Common myeloid progenitor, CD34-positive (primary cell): ENCODE measurements around the gene GNB5.
A peak's percentile ranks its signal among the peaks of the same experiment; 100 is the strongest.

Source experiments
- CTCF ChIA-PET: fragments of 350-600 bp; sonication (Branson Sonifier 250); formaldehyde crosslinking; loops from one replicate; lab custom pipeline; 2021; ENCODE audit warnings: antibody characterized with exemption; lab: Charles Lee
- POLR2A ChIA-PET: fragments of 350-600 bp; sonication (Branson Sonifier 250); formaldehyde crosslinking; loops from one replicate; lab custom pipeline; 2021; ENCODE audit warnings: antibody characterized with exemption; lab: Charles Lee
- DNase-seq, 3 donors: peaks; one replicate each; pipeline versions ENCODE4 v3.0.0 to v3.0.0-alpha.2; 2013
- H3K27ac ChIP-seq, 2 experiments: 1 replicate in 1 of 2; 2 replicates in 1 of 2; pipeline ENCODE4 v1.7.0; 2013; ENCODE audit warnings: inconsistent platforms in 2 of 2, low read length in 2 of 2, mild to moderate bottlenecking in 2 of 2, low read depth in 1 of 2, moderate library complexity in 1 of 2; ENCODE audit not compliant: severe bottlenecking in 2 of 2, insufficient read depth in 1 of 2, poor library complexity in 1 of 2
- H3K27me3 ChIP-seq, 5 experiments: replicated peaks in 2 of 5; 1 replicate in 3 of 5; 2 replicates in 2 of 5; pipeline versions ENCODE4 v1.6.1 to v1.7.0; 2013; ENCODE audit warnings: low read length in 4 of 5, mild to moderate bottlenecking in 2 of 5, moderate library complexity in 2 of 5, inconsistent platforms in 1 of 5; ENCODE audit not compliant: insufficient read depth in 5 of 5, control insufficient read depth in 4 of 5
- H3K36me3 ChIP-seq, 4 experiments: 1 replicate in 2 of 4; 2 replicates in 2 of 4; pipeline versions ENCODE4 v1.6.1 to v1.7.0; 2013; ENCODE audit warnings: low read length in 3 of 4, control low read depth in 1 of 4, mild to moderate bottlenecking in 1 of 4; ENCODE audit not compliant: control insufficient read depth in 4 of 4, insufficient read depth in 4 of 4
- H3K4me1 ChIP-seq, 4 experiments: 1 replicate in 3 of 4; 2 replicates in 1 of 4; pipeline versions ENCODE4 v1.6.1 to v1.7.1; 2013; ENCODE audit warnings: low read length in 3 of 4, mild to moderate bottlenecking in 3 of 4, control low read depth in 1 of 4, inconsistent platforms in 1 of 4, moderate library complexity in 1 of 4; ENCODE audit not compliant: control insufficient read depth in 4 of 4, insufficient read depth in 4 of 4; ENCODE audit errors: control extremely low read depth in 1 of 4
- H3K4me3 ChIP-seq, 7 experiments: 1 replicate in 4 of 7; 2 replicates in 3 of 7; pipeline versions ENCODE4 v1.5.1 to v1.7.0; 2013; ENCODE audit warnings: mild to moderate bottlenecking in 7 of 7, low read length in 6 of 7, moderate library complexity in 6 of 7, inconsistent platforms in 2 of 7, low read depth in 2 of 7, control low read depth in 1 of 7; ENCODE audit not compliant: insufficient read depth in 4 of 7, control insufficient read depth in 1 of 7; ENCODE audit errors: extremely low read depth in 1 of 7
- H3K9me3 ChIP-seq, 5 experiments: 1 replicate in 4 of 5; 2 replicates in 1 of 5; pipeline versions ENCODE4 v1.6.1 to v1.7.1; 2013; ENCODE audit warnings: low read length in 4 of 5, mild to moderate bottlenecking in 2 of 5, inconsistent platforms in 1 of 5, low read depth in 1 of 5, moderate library complexity in 1 of 5; ENCODE audit not compliant: control insufficient read depth in 4 of 5, insufficient read depth in 2 of 5; ENCODE audit errors: control extremely low read depth in 1 of 5
- WGBS: methylation state at CpG from one replicate; pipeline ENCODE4 v1.1.5; 2013; ENCODE audit not compliant: insufficient coverage; 5-methylcytosine and 5-hydroxymethylcytosine counted together

Gene GNB5

DNA sequence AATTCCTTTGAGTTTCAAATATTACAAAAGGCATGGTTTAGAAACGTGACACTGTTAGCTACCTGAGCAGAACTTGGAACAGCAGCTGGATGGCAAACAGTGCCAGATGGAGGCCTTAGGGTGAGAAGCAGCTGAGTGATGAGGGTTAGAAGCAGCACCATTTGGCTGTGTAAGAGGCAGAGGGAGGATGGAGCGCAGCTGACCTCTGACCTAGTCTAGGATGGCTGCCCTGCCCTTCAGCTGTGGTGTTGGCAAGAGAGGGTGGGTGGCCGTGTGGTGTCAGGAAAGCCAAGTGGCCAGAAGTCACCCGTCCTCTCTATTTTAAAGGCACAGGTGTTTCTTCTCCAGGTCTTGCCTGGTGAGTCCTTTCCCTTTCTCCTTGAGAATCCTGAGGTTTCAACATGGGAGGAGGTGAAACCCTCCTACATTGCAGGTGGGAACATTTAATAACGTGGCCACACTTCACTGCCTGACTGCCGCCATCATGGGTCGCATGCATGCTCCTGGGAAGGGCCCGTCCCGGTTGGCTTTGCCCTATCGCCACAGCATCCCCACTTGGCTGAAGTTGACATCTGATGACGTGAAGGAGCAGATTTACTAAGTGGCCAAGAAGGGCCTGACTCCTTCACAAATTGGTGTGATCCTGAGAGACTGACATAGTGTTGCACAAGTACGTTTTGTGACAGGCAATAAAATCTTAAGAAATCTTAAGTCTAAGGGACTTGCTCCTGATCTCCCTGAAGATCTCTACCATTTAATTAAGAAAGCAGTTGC is 96.2 kb downstream of the GNB5 start:
- H3K27ac ChIP-seq, result no peak overlapping the region
- peaks cover 0 to 4% (median 2%) of the 10 kb centered on the region in 5 experiments for H3K9me3 ChIP-seq
- DNase-seq, result no peak
- no peaks in the 10 kb centered on the region for H3K36me3 ChIP-seq
- H3K27me3 ChIP-seq, result no peaks in the 10 kb centered on the region
- ChIA-PET POLR2A (no interaction called here), CTCF (interaction anchor here (0.6 kb wide), 1 partner anchor 10 kb away, joined by 3 read pairs; no protein-coding TSS in a partner anchor)
- H3K4me3 ChIP-seq, result no peak overlapping the region
- over 99% methylated on average over 12 of the region's 12 CpGs for WGBS
- peaks cover 5 to 51% (median 42%) of the 10 kb centered on the region in 4 experiments for H3K4me1 ChIP-seq

GRCh38 chr15:52093539-52094510 is 97.4 kb downstream of the GNB5 start:
- CTCF ChIA-PET, result interaction anchor here (0.6 to 1.2 kb wide), 2 partner anchors 8 to 10 kb away, joined by 3 to 4 read pairs; no protein-coding TSS in a partner anchor
- Histone ChIP-seq H3K4me3 (peak overlapping the region in 2 of 7 experiments; percentile 41 to 45), H3K4me1 (peaks cover 5 to 50% (median 42%) of the 10 kb centered on the region in 4 experiments), H3K9me3 (peaks cover 0 to 7% (median 3%) of the 10 kb centered on the region in 5 experiments), H3K36me3 (no peaks in the 10 kb centered on the region), H3K27ac (no peak overlapping the region), H3K27me3 (no peaks in the 10 kb centered on the region)
- DNase-seq, result peak; percentile 45 to 77 (median 72)
- WGBS, result 41% methylated on average over 9 of the region's 12 CpGs
- POLR2A ChIA-PET, result no interaction called here

DNA sequence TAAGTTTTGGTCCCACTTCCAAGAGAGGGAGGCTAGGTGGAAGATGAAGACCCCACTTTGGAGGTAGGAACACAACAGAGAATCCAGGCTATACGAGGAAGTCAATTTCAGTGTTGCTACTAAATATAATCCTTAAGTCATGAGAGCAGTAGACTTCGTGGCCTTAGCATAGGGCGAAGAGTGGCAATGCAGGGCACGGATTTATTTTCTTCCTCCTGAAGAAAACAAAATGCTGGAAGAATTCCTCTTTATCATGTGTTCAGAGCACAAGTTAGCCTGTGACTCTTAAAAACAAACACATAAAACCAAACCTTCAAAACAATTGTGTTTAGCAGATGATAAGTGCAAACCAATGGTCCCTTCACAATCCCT is 98.0 kb downstream of the GNB5 start:
- no peak for DNase-seq
- peaks cover 0 to 11% (median 3%) of the 10 kb centered on the region in 5 experiments for H3K9me3 ChIP-seq
- H3K4me1 ChIP-seq, result peaks cover 5 to 45% (median 40%) of the 10 kb centered on the region in 4 experiments
- no peak overlapping the region for H3K27ac ChIP-seq
- no peaks in the 10 kb centered on the region for H3K27me3 ChIP-seq
- ChIA-PET POLR2A (no interaction called here), CTCF (no interaction called here)
- peak overlapping the region in 2 of 7 experiments; percentile 41 to 45 for H3K4me3 ChIP-seq
- no peaks in the 10 kb centered on the region for H3K36me3 ChIP-seq
- 3% methylated on average over 4 of the region's 4 CpGs for WGBS

DNA sequence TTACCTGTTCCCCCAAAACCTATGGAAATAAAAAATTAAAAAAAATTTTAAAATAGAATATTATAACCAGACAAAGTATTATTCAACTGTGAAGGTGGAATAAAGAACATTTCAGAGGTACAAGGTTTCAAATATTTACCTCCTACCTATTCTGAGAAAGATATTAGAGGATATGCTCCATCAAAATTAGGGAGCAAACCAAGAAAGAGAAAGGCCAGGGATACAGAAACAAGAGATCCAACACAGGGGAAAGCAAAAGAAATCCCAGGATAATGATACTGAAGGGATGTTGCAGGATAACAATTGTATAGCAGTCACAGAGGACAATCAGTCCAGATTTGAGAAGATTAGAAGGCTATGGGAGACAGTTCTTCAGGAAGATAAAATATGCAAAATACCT is 101.0 kb downstream of the GNB5 start:
- H3K36me3 ChIP-seq, result no peaks in the 10 kb centered on the region
- POLR2A ChIA-PET, result no interaction called here
- no peak overlapping the region for H3K27ac ChIP-seq
- no peak for DNase-seq
- CTCF ChIA-PET, result interaction anchor here (1.3 to 1.7 kb wide), 4 partner anchors 11 to 48 kb away, joined by 4 to 5 read pairs (median 4); no protein-coding TSS in a partner anchor
- peaks cover 3 to 24% (median 10%) of the 10 kb centered on the region in 5 experiments for H3K9me3 ChIP-seq
- H3K4me1 ChIP-seq, result peaks cover 5 to 33% (median 30%) of the 10 kb centered on the region in 4 experiments
- H3K4me3 ChIP-seq, result no peak overlapping the region
- H3K27me3 ChIP-seq, result no peaks in the 10 kb centered on the region

GRCh38 chr15:52086011-52086786 is 105.0 kb downstream of the GNB5 start:
- peak in 2 of 3 donors; percentile 54 to 65 for DNase-seq
- WGBS, result 96% methylated on average over 2 of the region's 5 CpGs
- no peak overlapping the region for H3K27ac ChIP-seq
- CTCF ChIA-PET, result interaction anchor here (0.9 to 1.1 kb wide), 3 partner anchors 8 to 48 kb away, joined by 3 read pairs; no protein-coding TSS in a partner anchor
- peaks cover 3 to 24% (median 10%) of the 10 kb centered on the region in 5 experiments for H3K9me3 ChIP-seq
- H3K4me1 ChIP-seq, result peaks cover 6 to 32% (median 27%) of the 10 kb centered on the region in 4 experiments
- no peaks in the 10 kb centered on the region for H3K36me3 ChIP-seq
- no peak overlapping the region for H3K4me3 ChIP-seq
- POLR2A ChIA-PET, result no interaction called here
- H3K27me3 ChIP-seq, result no peaks in the 10 kb centered on the region

GRCh38 chr15:52085299-52085698 is 105.9 kb downstream of the GNB5 start:
- no peak for DNase-seq
- Histone ChIP-seq H3K36me3 (no peaks in the 10 kb centered on the region), H3K4me3 (no peak overlapping the region), H3K27ac (no peak overlapping the region), H3K27me3 (no peaks in the 10 kb centered on the region), H3K4me1 (peaks cover 6 to 38% (median 30%) of the 10 kb centered on the region in 4 experiments), H3K9me3 (peaks cover 3 to 23% (median 10%) of the 10 kb centered on the region in 5 experiments)
- CTCF ChIA-PET, result interaction anchor here (0.9 to 1.1 kb wide), 3 partner anchors 8 to 48 kb away, joined by 3 read pairs; no protein-coding TSS in a partner anchor
- POLR2A ChIA-PET, result no interaction called here
